GM10248 (cell line): ENCODE results near the gene PDLIM7.

Experiments
- CTCF ChIA-PET: fragments of 300-600 bp; sonication (Branson Sonifier 250); formaldehyde crosslinking; extraction: SDS; loops from one replicate; lab custom pipeline; 2021; ENCODE audit warnings: antibody characterized with exemption; lab: Yijun Ruan, JAX
- POLR2A ChIA-PET: fragments of 350-650 bp; sonication (Branson Sonifier 250); formaldehyde crosslinking; extraction: SDS; loops from one replicate; lab custom pipeline; 2020; ENCODE audit warnings: antibody characterized with exemption; lab: Yijun Ruan, JAX
- DNase-seq: peaks from one replicate; pipeline ENCODE4 v3.0.0; 2012; ENCODE audit errors: extremely low spot score
- CTCF ChIP-seq: IDR thresholded peaks from 2 replicates; pipeline ENCODE4 v1.5.1; 2012; ENCODE audit warnings: mild to moderate bottlenecking, low read depth; ENCODE audit errors: extremely low read depth, missing control alignments, control extremely low read depth

PDLIM7 gene

GRCh38 chr5:177531209-177531940 is 34.0 kb upstream of the PDLIM7 start:
- POLR2A ChIA-PET, result no interaction called here
- CTCF ChIA-PET, result interaction anchor here (1.1 to 2.0 kb wide), 4 partner anchors 9 to 15 kb away, joined by 3 to 7 read pairs (median 4); partner anchors contain the start of gene DDX41
- TF ChIP-seq CTCF, result no peak
- DNase-seq, result no peak

GRCh38 chr5:177530638-177531037 is 33.2 kb upstream of the PDLIM7 start:
- no peak for TF ChIP-seq CTCF
- CTCF ChIA-PET, result interaction anchor here (1.2 to 2.0 kb wide), 3 partner anchors 8 to 15 kb away, joined by 3 to 7 read pairs (median 6); no protein-coding TSS in a partner anchor
- DNase-seq, result no peak
- POLR2A ChIA-PET, result no interaction called here

DNA sequence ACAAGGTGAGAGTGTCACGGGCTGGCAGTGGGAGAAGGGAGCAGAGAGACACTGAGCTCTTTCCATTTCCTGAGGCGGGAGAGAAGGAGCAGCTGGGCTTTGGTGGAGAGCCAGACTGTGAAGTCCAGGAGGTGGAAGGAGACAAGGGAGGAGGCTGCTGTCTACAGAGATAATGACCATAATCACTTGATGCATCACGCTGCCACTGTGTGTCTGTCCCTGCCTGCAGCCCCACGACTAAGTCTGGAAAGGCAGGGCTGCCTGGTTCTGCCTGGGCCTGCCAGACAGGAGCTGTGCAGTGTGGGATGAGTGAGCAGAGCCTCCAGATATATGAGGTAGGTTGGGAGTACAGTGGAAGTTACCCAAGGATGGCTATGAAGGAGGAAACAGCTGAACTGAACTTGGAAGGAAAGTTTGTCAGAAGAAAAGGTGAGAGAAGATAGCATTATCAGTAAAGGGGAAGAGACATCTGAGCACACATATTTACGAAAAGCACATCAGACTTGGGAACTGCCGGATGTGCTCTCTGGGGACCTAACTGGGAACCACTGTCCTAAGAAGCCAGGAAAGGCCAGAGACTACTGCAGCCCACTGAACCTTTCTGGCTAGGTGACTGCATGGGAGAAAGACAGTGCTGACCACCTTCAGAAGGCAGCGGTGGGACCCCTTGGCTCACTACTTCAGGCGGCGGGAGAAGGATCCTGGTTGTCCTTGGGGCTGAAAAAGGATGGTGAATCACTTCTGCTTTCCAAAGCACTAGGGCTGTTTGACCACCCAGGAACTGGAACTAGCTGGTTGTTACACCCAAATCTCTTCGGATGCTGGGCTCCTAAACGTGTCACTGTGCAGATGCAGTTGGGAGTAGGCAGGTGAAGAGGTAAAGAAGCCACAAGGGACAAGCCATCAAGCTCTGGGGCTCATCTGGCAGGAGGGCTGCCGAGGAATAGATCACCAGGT is 32.1 kb upstream of the PDLIM7 start:
- CTCF ChIA-PET, result interaction anchor here (1.8 kb wide), 1 partner anchor 8 kb away, joined by 7 read pairs; no protein-coding TSS in a partner anchor
- no peak for TF ChIP-seq CTCF
- POLR2A ChIA-PET, result interaction anchor here (0.6 kb wide), 1 partner anchor 384 kb away, joined by 3 read pairs; no protein-coding TSS in a partner anchor
- DNase-seq, result no peak

- POLR2A ChIA-PET, result no interaction called here
- no peak for DNase-seq
- CTCF ChIA-PET, result interaction anchor here (2.1 kb wide), 1 partner anchor 10 kb away, joined by 5 read pairs; no protein-coding TSS in a partner anchor
- no peak for TF ChIP-seq CTCF
These were observed 31.2 kb upstream of the PDLIM7 start for GRCh38 chr5:177528631-177529030.

DNA sequence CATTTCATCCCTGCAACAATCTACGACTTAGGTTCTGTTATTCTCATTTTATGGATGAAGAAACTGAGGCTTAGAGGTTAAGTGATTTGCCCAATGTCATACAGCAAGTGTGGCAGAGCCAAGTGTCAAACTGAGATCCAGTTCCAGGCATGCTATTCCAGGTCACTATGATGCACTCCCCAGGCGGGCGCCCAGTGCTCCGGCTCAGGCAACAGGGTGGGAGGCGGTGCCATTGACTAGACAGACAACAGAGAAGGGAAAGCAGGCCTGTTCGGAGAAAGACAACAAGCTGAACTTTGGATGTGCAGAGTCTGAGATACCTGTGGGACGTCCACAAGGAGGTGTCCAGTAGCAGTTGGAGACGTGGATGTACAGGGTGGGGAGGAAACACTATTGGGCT is 30.2 kb upstream of the PDLIM7 start:
- no peak for TF ChIP-seq CTCF
- ChIA-PET CTCF (interaction anchor here (0.6 to 2.1 kb wide), 3 partner anchors 11 to 19 kb away, joined by 3 to 6 read pairs (median 5); partner anchors contain the start of gene DDX41), POLR2A (no interaction called here)
- DNase-seq, result no peak

DNA sequence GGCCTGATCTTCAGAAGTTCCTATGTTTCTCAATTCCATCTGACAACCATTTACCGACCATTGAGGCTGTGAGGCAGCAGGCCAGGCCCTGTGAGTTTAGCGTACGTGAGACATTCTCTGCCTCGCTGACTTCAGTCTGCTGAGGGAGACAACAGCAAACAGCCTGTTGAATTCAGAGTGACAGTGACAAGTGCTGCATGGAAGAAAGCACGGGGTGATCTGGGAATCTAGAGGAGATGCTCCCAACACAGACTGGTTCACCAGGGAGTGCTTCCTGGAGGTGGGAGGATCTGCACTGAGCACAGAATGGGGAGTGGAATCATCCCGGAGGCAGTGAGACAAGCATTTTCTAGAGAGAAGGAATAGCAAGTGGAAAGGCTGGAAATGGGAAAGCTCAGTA is 29.4 kb upstream of the PDLIM7 start:
- no peak for DNase-seq
- no peak for TF ChIP-seq CTCF
- CTCF ChIA-PET, result interaction anchor here (1.4 to 2.1 kb wide), 2 partner anchors 10 to 12 kb away, joined by 5 to 6 read pairs; partner anchors contain the start of gene DDX41
- POLR2A ChIA-PET, result no interaction called here
